CD4-positive, alpha-beta T cell treated with Interleukin-17A for 4 hours (primary cell): ENCODE results near the gene RFX1.
"Not testable (repeated sequence)": the region's sequence is repeated elsewhere in the genome, so short reads cannot be mapped to it uniquely, and the experiment has no call there.

Source experiments
- DNase-seq: peaks from one replicate; pipeline ENCODE4 v3.0.0-alpha.2; 2020; ENCODE audit warnings: mixed read lengths

RFX1 gene

DNA sequence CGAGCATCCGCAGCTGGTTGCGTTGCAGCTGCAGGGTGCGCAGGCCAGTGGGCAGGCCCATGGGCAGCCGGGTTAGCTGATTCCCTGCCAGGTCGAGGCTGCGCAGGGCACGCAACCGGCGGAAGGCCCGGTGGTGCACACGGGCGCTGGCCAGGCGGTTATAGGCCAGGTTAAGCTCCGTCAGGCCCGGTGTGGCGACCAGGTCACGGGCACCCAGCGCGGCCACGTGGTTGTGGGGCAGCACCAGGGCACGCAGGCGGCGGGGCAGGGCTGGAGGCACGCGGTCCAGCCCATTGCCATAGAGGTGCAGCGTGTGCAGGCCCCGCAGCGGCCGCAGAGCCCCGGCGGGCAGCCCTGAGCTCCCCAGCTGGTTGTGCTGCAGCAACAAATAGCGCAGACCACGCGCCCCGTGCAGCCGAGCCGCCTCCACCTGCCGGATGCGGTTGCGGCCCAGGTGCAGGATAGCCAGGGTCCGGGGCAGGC, 73.2 kb downstream of the RFX1 start:
- no peak for DNase-seq

DNA sequence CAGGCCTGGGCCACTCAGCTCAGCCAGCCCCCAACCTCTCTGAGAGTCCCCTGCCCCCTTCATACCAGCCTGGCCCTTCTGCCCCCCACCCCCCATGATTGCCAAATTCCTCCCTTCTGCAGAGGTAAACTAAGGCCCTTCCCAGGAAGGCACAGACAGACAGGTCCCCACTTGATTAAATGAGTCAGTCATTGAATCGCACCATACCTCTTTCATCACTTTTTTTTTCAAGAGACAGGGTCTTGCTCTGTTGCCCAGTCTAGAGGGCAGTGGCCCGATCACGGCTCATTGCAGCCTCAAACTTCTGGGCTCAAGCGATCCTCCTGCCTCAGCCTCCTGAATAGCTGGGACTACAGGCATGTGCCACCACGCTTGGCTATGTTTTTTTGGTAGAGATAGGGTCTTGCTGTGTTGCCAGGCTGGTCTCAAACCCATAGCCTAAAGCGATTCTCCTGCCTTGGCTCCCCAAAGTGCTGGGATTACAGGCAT, 73.9 kb downstream of the RFX1 start:
- no peak for DNase-seq

DNA sequence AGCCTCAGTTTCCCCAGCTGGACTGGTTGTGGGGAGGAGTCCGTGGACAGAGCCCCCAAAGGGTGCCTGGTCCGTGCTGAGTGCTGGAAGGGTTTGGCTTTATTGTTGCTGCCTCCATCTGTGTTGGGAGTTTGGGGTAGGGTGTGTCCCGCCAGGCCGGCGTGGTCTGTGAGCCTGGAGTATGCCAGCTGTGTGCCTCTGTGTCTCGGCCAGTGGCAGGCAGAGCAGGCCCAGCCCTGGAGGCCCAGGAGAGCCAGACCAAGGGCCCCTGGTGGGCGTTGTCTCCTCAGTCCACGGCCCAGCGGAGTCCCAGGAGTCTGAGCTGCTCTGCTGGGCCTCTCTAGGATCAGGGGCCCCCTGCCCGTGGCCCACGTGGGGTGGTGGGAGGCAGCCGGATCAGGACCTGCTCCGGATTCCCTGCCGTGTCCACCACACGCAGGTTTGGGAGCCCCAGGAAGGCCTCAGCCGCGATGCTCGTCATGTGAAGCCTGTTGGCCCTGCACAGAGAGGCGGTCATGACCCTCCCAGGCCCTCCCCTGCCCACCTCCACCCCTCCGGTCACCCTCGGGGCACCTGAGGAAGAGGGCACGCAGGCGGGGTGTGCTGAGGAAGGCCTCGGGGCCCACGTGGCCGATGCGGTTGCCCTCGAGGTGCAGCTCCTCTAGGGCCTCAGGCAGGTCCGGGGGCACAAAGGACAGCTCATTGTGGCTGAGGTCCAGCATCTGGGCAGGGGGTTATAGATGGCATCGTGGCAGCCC, 74.5 kb downstream of the RFX1 start:
- DNase-seq: no peak

DNA sequence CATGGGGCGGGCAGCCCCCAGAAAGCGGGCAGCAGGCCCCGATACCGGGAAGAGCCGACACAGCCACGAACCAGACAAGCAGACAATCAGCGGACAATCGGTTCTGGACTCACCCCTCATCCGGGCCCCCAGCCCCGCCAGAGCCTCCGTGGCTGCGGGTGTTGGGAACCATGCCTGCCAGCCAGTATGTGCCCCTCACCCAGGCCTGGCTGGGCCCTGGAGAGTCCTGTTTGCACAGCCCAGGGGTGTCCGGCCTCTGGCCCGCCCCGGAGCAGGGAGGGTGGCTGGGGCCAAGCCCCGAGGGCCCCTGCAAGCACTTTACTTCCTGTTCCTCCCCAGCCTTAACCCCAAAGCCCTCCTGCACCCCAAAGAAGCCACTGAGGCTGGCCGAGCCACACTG, 75.7 kb downstream of the RFX1 start:
- DNase-seq: no peak

DNA sequence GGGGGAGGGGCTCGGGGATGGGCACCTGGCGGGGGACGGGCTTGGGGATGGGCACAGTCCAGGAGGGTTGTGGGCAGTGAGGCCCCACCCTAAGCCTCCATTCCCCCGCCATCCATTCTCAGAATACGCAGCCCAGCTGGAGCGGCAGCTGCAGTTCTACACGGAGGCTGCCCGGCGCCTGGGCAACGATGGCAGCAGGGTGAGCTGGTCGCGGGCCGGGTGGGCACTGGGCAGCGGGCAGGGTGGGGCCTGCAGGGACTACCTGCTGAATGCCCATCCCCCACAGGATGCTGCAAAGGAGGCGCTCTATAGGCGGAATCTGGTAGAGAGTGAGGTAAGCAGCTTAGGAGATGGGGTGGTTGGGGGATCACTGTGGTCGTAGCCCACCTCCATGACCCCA, 76.2 kb downstream of the RFX1 start:
- no peak for DNase-seq

DNA sequence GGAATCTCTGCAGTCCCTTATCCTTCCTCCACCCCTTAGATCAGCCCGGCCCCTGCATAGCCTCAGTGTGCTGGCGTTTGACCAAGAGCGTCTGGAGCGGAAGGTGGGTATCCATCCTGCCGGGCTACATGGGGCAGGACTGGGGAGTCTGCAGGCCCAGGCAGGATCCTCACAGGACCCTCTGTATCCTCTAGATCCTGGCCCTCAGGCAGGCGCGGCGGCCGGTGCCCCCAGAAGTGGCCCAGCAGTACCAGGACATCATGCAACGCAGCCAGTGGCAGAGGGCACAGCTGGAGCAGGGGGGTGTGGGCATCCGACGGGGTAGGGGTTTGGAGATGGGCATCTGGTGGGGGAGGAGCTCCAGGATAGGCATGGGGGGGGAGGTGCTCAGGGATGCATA, 76.8 kb downstream of the RFX1 start:
- no peak for DNase-seq

DNA sequence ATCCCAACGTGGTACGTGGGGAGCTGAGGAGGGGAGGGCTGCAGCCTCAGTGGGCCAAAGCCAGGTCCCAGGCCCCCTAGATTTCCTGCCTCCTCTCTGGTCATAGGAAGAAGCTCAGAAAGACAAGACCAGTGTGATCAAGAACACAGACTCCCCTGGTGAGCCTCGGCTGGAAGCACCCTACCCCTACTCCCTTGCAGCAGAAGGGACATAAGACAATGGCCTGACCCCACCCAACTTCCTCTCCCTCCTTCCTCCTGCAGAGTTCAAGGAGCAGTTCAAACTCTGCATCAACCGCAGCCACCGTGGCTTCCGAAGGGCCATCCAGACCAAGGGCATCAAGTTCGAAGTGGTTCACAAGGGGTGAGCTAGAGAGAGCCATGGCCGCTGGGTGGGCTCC, 79.4 kb downstream of the RFX1 start:
- no peak for DNase-seq

DNA sequence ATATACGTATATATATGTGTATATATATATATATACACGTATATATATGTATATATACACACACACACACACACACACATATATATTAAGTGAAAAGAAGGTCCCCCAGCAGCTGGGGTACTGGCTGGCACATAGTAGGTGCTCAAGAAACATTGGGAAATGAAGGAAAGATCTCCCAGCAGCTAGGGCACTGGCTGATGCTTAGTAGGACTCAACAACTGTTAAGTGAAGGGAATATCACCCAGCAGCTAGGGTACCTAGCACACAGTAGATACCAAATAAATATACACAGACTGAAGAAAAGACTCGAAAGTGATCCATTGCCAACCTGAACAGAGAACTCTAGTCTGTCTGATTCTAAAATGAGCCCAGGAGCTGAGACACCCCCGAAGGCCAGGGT, 80.1 kb downstream of the RFX1 start:
- no peak for DNase-seq

DNA sequence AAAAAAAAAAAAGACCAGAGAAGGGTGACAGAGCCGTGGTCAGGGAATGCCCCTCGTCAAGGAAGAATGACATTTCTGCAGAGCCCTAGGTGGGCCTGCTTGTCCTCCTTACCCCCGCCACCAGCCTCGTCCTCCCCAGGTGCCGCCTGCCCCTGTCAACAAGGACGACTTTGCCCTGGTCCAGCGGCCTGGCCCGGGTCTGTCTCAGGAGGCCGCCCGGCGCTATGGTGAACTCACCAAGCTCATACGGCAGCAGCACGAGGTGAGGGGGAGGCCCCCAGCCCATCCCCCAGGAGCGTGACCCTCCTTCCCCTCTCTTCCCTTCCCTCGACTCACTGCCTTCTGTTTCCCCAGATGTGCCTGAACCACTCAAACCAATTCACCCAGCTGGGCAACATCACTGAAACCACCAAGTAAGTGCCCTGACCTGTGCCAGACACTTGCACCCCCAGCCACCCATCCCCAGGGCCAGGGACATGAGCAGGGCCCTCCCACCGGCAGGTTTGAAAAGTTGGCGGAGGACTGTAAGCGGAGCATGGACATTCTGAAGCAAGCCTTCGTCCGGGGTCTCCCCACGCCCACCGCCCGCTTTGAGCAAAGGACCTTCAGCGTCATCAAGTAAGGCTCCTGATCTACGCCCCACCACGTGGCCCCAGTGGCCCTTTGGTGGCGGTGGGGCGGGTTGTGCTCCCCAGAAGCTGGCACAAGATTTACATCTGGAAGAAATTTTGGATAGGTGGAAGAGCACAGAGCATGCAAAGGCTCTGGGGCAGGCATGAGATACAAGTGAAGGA, 82.7 kb downstream of the RFX1 start:
- no peak for DNase-seq

DNA sequence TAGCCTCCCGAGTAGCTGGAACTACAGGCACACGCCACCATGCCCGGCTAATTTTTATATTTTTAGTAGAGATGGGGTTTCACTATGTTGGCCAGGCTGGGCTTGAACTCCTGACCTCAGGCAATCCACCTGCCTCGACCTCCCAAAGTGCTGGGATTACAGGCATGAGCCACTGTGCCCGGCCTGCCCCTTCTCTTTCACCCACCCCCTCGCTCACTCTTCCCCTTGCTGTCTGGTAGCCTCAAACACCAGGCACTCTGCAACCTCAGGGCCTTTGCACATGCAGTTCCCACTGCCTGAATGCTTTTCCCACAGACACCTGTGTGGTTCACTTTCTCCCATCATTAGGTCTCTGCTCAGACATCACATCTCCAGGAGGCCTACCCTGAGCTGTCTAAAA, 84.0 kb downstream of the RFX1 start:
- not testable (repeated sequence) for DNase-seq

DNA sequence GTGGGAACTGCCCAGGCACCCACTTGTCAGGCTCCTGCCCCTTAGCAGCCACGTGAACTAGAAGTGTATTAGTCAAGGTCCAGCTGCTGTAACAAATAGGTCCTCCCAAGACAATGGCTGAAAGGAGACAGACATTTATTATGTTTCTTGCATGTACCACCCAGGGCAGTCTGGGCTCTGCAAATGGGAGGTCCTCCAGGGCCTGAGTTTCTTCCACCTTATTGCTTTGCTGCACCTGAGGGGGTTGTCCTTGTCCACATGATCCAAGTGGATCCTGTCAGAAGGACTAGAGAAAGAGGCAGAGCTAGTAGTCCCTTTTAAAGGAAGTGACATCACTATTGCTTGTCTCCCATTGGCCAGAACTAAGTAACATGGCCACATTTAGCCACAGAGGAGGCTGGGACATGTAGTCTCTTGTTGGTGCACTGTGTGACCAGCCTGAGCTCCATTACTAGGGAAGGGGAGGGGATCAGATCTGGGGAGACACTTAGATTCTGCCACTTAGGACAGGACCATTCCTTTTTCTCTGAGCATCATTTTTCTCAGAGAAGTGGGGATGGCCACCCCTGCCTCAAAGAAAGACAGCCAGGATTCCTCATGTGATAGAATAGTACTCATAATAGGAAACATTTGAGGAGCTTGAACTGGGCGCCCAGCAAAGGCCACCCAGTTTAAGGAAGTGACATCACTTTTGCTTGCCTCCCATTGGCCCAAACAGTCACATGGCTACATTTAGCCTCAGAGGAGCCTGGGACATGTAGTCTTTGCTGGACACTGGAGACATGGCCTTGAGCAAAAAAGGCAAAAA, 85.0 kb downstream of the RFX1 start:
- no peak for DNase-seq

DNA sequence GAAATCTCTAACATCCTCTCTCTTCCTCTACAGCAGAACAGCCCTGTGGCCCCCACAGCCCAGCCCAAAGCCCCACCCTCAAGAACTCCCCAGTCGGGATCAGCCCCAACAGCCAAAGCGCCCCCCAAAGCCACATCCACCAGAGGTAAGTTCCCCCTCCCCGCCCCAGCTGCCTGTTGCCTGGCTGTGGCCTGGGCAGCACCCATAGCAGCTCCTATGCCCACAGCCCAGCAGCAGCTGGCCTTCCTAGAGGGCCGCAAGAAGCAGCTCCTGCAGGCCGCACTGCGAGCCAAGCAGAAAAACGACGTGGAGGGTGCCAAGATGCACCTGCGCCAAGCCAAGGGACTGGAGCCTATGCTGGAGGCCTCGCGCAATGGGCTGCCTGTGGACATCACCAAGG, 85.6 kb downstream of the RFX1 start:
- DNase-seq: no peak

DNA sequence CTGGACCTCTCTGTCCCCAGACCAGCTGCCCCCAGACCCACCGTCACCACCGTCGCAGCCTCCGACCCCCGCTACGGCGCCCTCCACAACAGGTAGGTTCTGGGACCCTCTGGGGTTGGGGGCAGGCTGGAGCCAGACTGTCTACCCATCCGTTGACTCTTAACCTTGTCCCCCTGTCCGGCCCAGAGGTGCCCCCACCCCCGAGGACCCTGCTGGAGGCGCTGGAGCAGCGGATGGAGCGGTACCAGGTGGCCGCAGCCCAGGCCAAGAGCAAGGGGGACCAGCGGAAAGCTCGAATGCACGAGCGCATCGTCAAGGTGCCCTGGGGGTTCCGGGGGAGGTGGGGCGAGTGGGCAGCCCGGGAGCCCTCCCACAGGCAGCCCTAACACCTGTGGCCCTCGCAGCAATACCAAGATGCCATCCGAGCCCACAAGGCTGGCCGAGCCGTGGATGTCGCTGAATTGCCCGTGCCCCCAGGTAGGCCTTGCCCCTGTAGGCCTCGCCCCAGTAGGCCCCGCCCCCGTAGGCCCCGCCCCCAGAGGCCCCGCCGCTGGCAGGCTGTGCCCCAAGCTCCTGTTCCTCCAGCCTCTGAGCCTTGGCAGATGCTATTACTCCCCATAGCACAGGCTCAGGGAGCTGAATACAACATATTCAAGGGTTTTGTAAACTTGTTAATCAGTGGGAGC, 87.3 kb downstream of the RFX1 start:
- no peak for DNase-seq

DNA sequence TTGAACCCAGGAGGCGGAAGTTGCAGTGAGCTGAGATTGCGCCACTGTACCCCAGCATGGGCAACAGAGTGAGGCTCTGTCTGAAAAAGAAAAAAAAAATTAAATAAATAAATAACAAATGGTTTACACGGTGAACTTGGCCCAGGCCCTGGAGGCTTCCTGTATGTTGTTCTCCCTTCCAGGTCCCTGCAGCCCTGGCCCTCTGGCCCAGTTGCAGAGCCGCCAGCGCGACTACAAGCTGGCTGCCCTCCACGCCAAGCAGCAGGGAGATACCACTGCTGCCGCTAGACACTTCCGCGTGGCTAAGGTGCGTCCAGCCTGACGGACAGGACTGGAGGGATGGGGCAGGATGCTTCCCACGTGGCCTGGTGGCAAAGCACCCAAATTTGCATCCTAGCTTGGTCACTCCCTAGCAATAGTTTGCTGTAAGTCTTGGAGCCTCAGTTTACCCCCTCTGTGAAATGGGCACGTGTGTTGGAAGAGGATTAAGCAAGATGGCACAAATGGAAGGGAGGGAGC, 88.2 kb downstream of the RFX1 start:
- DNase-seq: no peak

DNA sequence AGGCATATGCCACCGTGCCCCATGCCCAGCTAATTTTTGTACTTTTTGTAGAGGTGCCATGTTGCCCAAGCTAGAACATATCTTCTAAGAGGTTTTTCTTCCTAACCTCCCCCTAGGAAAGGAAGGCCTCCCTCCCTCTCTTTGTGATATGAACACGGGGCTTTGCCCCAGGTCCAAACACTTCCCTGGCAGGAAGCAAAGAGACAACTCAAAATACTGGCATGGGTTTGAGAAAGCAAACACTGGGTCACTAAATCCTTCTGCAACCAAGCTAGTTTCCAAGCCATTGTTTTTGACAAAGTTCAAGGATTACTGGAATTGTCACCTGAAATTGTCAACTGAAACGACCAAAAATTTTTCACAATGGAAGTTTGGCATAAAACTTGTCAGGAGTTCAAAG, 91.3 kb downstream of the RFX1 start:
- no peak for DNase-seq

DNA sequence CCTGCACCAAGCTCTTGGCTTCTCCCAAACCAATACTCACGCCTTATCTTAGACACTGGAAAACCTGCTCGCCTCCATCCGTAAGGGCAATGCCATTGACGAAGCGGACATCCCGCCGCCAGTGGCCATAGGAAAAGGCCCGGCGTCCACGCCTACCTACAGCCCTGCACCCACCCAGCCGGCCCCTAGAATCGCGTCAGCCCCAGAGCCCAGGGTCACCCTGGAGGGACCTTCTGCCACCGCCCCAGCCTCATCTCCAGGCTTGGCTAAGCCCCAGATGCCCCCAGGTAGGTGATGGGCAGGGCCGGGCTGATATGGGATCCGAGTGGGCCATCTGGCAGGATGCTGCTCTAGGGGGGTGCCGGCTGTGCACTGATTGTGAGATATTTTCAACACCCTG, 92.8 kb downstream of the RFX1 start:
- DNase-seq: no peak
